Right hindlimb (tissue), 1 donor: Measurements from ENCODE around the gene STMN1.

ENCODE experiments used
- DNase-seq: peaks from one replicate; pipeline ENCODE4 v3.0.0-alpha.2; 2018

Gene STMN1

DNA sequence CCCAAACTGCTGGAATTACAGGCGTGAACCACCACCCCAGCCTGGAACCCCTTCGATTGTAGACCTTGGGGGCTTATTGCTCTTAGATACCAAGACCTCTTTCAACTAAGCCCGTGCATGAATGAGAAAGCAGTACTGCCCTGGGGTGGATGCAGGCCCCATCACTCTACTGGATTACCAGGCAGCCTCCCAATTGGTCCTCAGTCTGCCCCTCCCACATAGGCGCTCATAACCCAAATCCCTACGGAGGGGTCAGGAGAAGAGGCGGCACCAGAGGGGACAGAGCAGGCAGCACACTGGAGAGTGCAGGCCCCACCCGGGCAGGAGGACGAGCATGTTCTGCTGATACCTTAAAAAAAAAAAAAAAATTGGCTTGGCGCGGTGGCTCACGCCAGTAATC, 12.4 kb upstream of the STMN1 start:
- no peak for DNase-seq

DNA sequence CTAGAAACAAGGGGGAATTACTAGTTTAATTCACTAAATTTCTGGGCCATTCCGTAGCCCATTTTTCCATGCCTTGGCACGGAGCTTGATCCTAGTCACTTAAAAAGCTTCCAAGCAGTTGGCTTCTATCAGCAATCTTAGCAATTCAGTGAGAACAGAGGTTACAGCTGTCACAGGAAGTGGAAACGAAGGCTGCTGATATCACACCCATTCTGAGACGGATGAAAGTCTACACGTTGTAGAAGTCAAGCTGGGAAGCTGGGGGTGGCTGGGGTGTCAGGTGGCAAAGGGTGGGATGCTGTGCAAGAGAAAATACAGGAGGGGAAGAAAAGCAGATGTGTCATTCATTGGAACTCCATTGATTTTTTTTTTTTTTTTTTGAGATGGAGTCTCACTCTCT, 11.8 kb upstream of the STMN1 start:
- no peak for DNase-seq

DNA sequence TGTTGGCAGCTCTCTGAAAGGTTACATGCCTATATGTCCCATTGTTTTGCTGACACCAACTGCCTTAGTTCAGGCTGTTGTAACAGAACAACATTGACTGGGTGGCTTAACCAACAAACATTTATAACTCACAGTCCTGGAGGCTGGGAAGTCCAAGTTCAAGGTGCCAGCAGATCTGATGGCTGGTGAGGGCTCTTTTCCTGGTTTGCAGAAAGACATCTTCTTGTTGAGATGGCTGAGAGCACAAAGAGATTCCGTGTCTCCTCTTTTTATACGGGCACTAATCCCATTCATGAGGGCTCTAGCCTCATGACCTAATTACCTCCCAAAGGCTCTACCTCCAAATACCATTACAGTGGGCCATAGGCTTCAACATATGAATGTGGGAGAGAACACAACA, 10.2 kb upstream of the STMN1 start:
- DNase-seq = no peak

DNA sequence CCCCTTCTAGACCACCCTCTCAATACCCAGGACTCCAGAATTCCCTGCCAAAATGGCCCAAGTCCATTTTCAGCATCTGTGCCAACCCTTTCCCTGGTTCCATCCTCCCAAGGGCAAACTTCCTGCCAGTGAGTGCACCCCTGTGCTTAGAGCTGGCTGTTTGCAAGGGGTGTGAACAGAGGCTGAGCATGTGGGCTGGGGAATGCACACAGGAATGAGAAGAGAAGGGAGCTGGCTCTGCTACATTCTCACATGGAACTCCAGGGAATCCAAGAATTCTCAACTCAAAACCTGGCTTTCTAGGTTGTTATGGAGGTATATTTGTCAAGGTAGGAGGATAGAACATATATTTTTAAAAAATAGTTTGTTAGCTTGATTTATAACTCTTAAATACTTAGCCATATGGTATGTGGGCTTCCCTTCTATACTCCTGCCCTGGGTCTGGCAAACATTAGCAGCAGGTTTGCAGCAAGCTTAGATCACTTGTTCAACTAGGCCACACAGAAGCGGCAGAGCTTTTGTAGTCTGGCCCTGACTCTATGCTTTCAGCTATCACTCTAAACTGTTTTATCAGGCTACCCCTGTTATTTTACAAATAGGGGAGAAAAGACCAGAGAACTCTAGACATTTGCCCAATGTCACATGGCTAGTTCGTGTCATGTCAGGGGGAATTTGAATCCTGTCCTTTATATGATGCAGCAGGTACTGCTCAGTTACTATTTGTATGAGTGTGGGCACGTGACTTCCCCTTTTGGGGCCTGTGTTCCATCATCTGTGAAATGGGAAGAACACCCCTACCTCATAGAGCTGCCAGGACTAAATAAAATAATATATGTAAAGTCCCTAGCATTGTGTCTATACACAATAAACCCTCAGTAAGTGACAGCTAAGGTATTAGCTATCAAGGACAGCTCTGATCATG, 8.1 kb upstream of the STMN1 start:
- DNase-seq = no peak

DNA sequence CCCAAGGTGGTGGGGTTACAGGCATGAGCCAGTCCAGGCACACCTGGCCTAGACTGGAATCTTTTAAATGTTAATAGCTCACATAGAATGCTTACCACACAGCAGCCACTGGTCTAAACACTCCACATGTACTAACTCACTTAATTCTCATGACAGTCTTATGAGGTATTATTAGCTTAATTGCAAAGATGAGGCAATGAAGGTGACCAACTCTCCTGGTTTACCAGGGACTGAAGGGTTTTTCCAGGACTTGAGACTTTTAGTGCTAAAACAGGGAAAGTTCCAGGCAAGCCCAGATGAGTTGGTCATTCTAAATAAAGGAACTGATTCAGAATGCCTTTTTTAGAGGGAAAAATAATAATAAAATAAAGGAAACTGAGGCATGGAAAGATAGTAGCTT, 7.0 kb upstream of the STMN1 start:
- DNase-seq = no peak

DNA sequence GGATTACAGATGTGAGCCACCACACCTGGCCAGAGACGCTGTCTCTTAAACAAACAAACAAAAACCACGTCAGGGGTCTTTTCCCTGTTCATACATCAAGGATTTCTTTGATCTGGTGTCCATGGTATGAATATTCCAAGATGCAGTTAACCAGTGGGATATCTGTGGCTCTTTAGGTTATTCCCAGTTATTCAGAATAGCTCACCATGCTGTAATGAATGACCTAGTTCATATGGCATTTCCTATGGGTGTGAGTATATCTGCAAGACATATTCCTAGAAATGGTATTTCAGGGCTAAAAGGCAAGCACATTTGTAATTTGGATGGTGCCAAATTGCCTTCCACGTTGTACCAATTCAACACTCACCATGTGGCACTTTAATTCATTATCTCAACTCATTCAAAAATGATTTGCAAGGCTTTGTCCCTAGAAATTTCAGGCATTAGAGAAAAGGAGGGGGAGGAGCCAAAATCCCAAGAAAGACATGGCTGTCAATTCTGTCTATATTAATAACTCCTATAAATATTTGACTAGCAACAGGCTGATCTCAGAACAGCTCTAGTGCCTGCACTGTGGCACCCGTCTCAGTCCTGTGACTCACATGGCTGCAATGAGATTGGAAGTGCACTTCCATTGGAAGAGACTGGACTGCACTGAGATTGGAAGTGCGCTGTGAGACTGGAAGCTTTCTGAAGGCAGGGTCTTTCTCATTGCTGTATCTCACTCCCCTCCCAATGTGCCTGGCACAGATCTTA, 6.0 kb upstream of the STMN1 start:
- DNase-seq = no peak

DNA sequence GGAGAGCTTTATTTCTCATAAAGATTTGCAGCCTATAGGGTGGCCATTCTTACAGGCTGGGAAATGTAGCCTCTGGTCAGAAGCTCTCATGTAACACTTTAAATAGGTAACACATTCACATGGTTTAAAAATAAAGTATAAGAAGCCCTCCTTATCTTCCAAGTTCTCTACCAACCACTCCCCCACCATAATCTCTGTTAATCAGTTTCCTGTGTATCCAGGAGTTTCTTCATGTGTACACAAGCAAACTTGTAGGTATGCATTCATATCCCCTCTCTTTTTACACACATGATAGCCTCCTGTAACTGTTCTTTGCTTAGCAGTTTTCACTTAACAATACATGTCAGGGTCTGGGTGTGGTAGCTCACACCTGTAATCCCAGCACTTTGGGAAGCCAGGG, 4.9 kb upstream of the STMN1 start:
- no peak for DNase-seq

DNA sequence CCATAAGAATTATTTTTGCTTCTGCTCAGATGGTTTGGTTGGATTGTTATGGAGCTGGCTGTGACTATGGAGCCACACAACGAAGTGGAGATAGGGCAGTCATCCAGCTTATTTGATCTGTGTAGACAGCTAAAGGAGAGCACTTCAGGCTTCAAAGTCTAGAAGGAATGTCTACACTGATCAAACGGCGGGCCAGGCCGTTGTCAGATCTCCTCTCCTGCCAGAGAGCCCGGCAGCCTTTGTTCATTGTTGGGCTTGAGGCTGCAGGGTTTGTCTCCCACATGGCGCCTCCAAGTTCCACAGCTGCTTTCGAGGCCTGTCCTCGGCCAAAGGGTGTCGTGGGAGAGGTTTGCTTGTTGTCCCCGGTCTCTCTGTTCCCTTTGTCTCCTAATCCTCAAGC, 2.8 kb upstream of the STMN1 start:
- DNase-seq = no peak

DNA sequence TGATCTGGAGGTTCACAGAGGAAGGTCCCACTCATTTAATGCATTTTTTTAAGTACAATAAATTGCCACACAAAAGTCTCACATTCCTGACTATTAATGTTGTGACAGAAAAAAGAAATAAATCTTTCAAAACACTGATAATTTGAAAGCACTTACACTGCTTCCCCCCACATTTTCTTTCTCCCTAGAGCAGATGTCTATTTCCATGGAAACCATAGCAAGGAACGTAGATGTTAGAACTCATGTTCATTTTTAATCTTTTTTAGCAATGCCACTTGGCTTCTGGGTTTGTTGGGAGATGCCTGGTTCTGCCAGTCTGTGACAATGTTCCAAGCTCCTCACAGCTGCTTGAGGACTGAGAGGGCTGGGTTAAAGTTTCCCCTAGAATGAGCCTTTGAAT, 1.9 kb upstream of the STMN1 start:
- DNase-seq = no peak

DNA sequence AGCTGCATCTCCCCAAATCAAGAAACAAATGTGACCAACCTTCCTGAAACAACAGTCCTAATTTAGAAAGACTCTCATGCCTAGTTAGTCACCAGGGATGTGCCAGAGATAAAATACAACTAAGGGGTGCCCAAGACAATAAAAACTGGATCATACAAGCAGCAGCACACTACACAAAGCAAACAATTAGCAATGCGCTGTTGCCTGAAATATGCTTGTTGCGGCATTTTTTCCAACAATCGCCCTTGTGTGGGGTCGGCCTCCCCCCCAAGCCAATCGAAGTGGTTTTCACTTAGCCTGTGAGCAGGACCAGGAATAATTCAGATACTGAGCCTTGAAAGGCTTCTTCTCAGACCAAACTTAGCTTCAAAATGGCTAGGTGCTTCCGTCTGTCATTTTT, 1.4 kb upstream of the STMN1 start:
- no peak for DNase-seq

DNA sequence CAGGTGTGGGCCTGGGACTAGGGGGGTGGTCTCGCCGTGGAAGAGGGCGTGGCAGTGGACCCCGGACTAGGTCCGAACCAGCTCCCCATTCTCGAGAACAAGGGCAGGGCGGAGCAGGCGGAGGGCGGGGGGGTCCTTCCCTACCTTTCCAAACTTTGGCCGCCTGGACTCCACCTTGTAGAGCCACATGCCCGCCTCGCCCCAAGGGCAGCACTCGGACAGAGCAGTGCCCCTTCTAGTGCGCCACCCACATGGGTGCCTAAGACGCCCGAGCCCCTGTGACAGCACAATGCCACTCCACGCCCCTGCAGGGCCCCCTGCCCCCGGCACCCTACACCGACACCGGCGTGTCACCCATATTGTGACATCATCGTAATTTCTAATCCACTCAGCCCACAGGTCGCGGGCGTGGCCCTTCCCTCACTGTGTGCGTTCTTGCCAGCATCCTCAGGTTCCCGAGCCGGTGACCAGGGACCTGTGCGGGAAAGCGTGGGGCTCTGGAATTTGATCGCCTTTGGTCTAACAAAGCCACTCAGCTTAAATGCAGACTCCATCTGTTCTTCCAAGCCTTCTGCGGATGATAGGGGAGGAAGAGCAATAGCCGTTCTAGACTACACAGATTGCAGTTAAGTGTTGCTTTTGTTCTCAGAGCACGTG, 553 bp upstream of the STMN1 start:
- DNase-seq = peak; percentile 35

DNA sequence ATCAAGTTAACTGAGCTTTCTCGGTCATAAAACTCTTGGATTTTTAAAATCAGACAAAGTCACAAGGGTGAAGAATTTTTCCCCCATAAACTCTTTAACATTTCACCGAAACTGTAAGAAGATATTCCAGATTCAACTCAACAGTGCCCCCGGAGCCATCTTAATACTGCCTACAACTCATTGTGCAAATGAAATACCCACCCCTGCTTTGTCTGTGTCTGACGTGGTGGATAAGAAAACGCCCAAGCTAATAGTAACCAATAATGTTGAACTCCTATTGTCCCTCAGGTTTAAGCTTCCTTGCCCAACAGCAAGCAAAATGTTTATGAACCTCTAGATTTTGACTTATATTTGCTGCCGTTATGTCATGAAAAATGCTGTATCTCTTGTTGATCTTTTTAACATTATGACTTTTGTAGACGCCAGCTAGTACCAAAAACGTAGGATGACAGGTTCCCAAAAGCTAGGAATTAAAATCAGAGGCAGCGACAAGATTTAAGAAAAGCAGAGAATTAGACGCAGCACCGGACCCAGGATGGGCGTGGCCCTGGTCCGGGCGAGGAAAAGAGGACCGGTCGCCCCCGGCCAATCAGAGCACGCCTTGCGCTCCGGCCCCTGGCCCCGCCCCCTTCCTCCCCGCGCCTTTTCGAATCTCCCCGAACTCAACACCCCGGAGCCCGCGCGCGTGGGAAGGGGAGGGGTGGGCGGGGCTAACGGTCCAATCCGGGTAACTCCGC, 1.1 kb downstream of the STMN1 start:
- peak; percentile 98 for DNase-seq

DNA sequence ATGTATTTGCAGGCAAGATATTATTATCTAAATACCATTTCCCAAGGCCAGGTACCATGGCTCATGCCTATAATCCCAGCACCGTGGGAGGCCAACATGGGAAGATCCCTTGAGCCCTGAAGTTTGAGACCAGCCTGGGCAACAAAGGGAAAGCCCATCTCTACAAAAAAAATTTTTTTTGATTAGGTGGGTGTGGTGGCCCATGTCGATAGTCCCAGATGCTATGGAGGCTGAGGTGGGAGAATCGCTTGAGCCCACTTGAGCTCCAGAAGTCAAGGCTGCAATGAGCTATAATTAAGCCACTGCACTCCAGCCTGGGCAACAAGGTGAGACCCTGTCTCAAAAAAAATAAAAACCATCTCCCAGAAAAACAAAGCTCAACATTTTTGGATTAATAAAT, 2.2 kb downstream of the STMN1 start:
- no peak for DNase-seq

DNA sequence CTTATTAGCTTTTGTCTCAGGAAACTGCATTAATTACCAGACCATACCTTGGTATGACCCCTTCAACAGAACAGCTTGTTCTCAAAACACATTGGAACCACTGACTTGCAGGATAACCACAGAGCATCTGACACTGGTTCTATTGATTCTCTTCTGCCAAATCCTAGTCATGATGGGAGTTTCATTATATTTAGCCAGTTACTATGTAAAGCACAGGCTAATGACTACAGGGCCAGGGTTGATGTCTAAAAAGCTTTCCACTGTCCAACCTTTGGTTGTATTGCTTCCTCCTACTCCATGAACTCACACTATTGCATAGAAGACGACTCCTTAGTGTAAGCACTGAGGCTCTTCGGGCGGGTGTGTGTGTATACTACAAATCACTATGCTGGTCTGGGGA, 3.8 kb downstream of the STMN1 start:
- no peak for DNase-seq

DNA sequence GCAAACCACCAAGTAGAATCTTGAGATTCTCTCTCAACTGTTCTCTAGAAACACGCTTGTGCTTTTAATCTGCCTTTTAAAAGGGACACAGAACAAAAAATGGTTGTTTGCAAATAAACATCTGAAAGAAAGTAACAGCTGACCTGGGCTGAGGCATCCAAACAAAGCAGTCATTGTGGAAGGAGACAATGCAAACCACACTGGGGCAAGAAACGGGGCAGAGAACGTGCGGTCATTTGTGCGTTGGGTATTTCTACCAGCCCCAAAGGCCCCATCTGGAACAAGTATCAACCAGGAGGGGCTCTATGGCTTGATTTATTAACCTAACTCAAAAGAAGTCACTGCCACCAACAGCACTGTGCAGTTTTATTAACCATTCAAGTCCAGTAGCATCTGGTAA, 6.0 kb downstream of the STMN1 start:
- no peak for DNase-seq

DNA sequence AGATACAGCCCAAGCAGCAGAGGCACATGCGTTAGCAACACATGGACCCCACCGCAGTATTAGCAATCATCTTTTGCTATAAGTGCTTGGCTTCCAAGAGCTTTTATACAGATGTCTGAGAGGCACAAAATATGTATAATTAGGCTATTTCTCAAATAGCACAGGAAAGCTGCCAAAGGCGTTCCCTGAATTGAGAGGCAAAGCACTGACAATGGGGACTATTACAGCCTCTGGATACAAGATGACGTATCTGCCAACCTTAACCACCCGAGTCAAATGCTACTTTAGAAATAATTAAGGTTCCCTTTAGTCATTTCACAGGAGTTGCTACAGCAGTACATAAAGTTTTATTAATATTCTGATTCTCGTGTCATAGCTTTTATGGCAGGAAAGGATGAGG, 6.4 kb downstream of the STMN1 start:
- no peak for DNase-seq

DNA sequence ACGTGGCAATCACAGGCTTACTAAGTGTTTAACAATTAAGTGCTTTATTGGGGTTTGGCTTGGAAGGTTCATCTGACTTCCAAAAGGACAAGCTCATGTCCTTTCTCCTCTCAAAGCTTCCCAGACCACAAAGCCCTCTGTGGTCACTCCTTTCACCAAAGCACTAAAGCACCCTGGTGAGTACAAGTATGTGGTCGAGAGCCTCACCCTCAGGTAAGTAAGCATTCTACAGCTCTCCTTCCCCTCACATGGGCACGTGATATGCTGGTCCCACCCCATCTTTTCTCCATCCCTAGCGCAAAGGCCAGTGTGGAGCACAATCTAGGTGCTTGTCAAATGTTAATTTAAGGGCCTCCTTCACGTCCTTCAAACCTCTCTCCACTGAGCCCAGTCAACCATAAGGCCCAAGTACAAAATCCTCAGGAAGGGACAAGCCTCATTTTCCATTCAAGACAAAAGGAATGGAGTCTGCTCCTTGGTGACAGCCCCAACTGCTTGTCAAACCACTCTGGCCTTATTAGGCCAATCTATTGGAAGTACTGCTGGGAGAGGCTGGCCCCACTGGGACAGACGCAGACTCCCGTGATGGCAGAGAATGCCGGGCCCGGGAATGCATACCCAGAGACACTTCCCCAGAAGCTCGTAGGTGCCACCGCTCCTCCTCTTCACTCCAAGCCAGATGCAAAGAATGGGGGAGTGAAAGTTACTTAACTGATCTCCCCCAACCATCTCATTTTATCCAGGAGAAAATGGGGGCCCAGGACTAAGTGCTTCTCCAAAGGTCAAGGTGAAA, 7.8 kb downstream of the STMN1 start:
- DNase-seq = no peak

DNA sequence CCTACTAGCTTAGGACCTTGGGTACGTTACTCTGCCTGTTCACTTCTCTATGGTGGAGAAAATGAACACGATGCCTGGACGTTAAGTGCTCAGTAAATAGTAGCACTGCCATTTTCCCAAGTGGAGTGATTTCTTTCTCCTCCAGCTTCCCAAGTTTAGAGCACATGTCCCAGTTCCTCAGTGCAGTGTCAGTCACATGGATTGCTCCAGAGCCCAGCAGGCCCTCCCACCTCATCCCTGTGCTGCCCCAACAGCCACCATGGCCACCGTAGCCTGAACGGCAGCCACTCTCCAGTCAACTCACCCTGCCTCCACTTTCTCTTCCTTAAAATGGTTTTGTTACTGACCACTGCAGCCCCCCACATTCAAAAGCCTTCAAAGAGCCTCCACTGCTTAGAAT, 8.5 kb downstream of the STMN1 start:
- DNase-seq = no peak

DNA sequence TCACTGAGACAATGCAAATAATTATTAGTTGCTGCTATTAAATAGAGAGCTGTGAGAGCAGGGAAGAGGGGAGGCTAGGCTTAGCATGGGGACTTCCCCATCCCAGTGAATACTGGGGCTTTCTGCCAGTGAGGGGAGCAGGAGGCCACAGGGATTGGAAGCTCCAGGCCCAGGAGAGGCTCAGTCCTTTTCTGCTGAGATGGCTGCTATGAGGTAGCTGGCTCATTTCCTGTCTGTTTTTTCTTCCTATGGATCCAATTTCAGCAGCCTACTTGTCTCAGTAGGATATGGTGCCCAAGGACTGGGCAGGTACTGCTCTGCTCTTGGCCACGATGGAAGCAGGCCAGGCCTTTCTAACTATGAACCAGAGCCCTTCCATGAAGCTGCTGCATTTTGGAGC, 10.0 kb downstream of the STMN1 start:
- no peak for DNase-seq

DNA sequence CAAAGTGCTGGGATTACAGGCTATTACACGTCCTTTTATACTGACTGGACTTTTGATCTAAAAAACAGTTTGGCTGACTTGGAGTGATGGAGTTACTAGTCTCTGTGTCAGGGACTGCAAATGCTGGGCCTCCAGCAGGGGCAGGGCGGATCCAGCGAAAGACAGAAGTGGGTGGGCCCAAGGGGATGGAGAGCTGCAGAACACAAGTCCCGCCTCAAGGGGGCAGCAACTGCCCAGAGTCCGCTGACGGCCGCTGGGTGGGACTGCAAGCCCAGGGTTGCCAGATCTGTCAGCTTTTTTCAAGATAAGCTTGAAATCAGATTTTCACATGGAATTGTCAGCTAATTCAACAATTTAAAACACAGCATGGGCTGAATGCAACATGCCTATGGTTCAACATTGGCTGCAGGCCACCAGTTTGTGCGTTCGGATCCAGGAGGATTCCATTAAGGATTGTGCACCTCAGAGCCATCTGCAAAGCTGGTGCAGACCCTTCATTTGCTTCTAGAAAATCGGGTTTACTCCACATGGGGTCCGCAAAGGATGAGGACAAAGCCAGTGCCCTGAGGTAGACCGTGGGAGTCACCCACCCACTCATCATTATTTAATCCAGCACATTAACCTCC, 10.7 kb downstream of the STMN1 start:
- DNase-seq = peak; percentile 96

DNA sequence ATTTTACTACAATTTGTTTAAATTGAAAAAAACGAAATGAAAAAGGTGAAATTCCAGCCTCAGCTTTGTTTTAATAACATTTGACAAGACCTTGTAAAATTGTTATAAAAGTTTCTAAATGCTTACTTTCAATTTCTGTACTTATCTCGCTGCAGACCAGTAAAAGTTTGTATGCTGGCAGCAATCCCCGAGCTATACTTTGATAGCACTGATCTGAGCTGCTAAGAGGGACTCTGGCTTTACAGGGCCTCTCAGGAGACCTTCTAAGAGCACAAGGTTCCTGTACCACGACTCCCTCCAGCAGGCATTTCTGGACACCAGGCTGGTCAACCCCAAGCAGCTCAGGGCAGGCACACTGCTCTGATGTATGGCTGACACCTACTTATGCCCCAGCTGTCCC, 13.1 kb downstream of the STMN1 start:
- no peak for DNase-seq

DNA sequence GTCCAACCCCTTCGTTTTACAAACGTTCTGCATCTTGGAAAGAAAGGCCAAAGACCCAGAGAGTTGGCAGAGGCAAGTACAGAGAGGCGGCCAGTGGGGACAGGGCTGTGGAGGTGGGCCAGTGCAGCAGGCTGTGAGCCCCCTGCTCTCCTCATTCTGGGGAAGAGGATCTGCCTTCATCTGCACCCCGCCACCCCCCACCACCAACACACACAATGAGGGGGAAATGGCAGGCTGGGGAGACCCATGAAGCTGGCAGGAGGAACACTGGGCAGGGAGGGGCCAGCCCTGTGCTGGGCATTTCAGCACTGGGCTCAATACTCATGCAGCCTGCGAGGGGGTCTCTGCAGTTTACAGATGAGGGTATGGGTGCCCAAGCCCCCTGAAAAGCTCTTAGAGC, 14.6 kb downstream of the STMN1 start:
- DNase-seq = no peak
